Measurements from ENCODE around the gene MSTO1.
"Not testable (repeated sequence)": the region's sequence is repeated elsewhere in the genome, so short reads cannot be mapped to it uniquely, and the experiment has no call there.

The MSTO1 gene

DNA sequence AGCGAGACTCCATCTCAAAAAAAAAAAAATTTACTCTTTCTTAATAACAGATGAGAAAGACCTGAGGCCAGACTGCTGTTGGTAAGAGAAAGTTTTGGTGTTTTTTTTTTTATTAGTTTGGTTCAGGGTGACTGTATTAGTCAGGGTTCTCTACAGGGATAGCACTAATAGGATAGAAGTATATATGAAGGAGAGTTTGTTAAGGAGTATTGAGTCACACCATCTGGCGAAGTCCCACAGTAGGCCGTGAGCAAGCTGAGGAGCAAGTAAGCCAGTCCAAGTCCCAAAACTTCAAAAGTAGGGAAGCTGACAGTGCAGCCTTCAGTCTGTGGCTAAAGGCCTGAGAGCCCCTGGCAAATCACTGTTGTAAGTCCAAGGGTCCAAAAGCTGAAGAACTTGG is 20.7 kb upstream of the MSTO1 start:
- H3K36me3 ChIP-seq (ENCODE audit: control insufficient read depth in 2 of 2, insufficient read depth in 2 of 2, low read length in 2 of 2); H3K27ac ChIP-seq (ENCODE audit: low read depth in 2 of 2, low read length in 2 of 2); H3K27me3 ChIP-seq (ENCODE audit: control insufficient read depth in 2 of 2, insufficient read depth in 2 of 2, low read length in 2 of 2); H3K4me1 ChIP-seq (ENCODE audit: control insufficient read depth in 2 of 2, insufficient read depth in 2 of 2, low read length in 2 of 2); H3K9me3 ChIP-seq (ENCODE audit: control insufficient read depth in 2 of 2, low read length in 2 of 2); H3K4me3 ChIP-seq (ENCODE audit: low read length in 2 of 2); H3K9ac ChIP-seq (ENCODE audit: low read depth in 1 of 2, low read length in 2 of 2): not testable (repeated sequence)

DNA sequence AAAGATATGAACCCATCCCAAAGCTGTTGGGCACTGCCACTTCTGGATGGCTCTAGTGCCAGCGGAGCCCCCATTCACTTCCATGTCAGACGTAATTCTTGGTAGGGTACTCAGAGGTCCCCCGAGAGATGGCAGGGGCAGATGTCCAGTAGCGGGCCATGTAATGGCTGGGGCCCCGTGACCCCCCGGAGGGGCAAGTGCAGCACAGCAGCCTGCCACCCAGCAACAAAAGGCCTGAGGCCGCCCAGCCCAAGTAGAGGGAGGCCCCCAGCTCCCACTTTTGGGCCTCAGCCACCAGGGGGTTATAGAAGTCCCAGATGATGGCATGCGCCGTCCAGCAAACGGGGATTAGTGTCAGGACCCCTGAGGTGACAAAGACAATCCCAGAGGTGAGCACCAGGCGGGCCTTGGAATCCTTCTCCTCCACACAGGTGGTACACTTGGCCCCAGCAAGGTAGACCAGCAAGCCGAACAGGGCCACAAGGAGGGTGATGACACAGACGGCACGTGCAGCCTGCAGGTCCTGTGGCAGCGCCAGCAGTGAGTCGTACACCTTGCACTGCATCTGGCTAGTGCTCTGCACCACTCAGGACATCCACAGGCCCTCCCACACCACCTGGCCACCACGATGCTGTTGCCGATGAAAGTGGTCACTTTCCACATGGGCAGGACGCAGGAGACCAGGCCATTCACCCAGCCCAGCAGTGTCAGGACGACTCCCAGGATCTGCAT is 19.3 kb upstream of the MSTO1 start:
- H3K27me3 ChIP-seq (ENCODE audit: control insufficient read depth in 2 of 2, insufficient read depth in 2 of 2, low read length in 2 of 2); H3K36me3 ChIP-seq (ENCODE audit: control insufficient read depth in 2 of 2, insufficient read depth in 2 of 2, low read length in 2 of 2); H3K9ac ChIP-seq (ENCODE audit: low read depth in 1 of 2, low read length in 2 of 2); H3K4me3 ChIP-seq (ENCODE audit: low read length in 2 of 2); H3K4me1 ChIP-seq (ENCODE audit: control insufficient read depth in 2 of 2, insufficient read depth in 2 of 2, low read length in 2 of 2); H3K9me3 ChIP-seq (ENCODE audit: control insufficient read depth in 2 of 2, low read length in 2 of 2); H3K27ac ChIP-seq (ENCODE audit: low read depth in 2 of 2, low read length in 2 of 2): not testable (repeated sequence)

DNA sequence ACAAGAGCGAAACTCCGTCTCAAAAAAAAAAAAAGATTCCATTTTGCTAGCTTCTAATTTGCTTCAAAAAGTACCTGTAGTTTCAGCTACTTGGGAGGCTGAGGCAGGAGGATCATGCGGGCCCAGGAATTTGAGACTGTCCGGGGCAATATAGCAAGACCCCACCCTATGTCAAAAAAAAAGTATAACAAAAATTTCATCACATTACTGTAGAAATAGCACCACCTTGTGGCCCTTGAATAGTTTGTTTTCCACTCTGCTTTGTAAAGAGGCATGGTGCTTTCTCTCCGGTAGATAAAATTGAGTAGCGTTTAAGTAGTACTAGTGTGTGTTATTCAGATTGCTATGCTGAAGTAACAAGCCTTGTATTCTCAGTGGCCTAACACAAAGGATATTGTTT is 18.2 kb upstream of the MSTO1 start:
- Histone ChIP-seq H3K27me3 (ENCODE audit: control insufficient read depth in 2 of 2, insufficient read depth in 2 of 2, low read length in 2 of 2) (no peaks in the 10 kb centered on the region), H3K9me3 (ENCODE audit: control insufficient read depth in 2 of 2, low read length in 2 of 2) (no peaks in the 10 kb centered on the region), H3K4me3 (ENCODE audit: low read length in 2 of 2) (no peak overlapping the region), H3K27ac (ENCODE audit: low read depth in 2 of 2, low read length in 2 of 2) (no peak overlapping the region), H3K36me3 (ENCODE audit: control insufficient read depth in 2 of 2, insufficient read depth in 2 of 2, low read length in 2 of 2) (no peaks in the 10 kb centered on the region), H3K4me1 (ENCODE audit: control insufficient read depth in 2 of 2, insufficient read depth in 2 of 2, low read length in 2 of 2) (no peaks in the 10 kb centered on the region), H3K9ac (ENCODE audit: low read depth in 1 of 2, low read length in 2 of 2) (no peak overlapping the region)

DNA sequence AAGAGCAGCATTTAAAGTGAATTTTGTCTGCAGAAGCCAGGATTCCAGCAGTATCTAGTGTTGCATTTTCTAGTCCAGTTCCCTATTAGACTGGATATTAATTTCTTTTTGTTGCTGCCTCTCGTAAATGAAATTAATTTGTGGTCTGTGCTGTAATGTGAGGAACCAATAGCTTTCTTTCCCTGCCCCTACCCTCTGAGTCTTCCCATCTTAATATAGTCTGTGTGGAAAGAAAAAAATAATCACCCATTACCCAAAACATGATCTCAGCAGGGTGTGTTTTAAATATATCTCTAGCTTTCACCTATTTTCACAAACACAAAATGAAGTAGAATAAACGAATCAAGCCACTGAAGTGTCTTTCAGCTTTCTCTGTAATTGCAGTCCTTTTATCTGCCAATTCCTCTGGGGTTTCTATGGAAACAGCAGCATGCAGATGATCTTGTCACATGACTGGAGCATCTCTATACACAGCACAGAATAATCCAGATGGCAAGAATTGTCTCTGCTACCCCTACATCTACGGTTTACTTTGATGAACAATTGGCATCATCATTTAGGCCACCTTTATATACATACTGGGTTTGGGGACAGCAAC is 14.0 kb upstream of the MSTO1 start:
- H3K9ac ChIP-seq (ENCODE audit: low read depth in 1 of 2, low read length in 2 of 2); H3K27ac ChIP-seq (ENCODE audit: low read depth in 2 of 2, low read length in 2 of 2); H3K27me3 ChIP-seq (ENCODE audit: control insufficient read depth in 2 of 2, insufficient read depth in 2 of 2, low read length in 2 of 2); H3K36me3 ChIP-seq (ENCODE audit: control insufficient read depth in 2 of 2, insufficient read depth in 2 of 2, low read length in 2 of 2); H3K9me3 ChIP-seq (ENCODE audit: control insufficient read depth in 2 of 2, low read length in 2 of 2); H3K4me3 ChIP-seq (ENCODE audit: low read length in 2 of 2); H3K4me1 ChIP-seq (ENCODE audit: control insufficient read depth in 2 of 2, insufficient read depth in 2 of 2, low read length in 2 of 2): not testable (repeated sequence)

DNA sequence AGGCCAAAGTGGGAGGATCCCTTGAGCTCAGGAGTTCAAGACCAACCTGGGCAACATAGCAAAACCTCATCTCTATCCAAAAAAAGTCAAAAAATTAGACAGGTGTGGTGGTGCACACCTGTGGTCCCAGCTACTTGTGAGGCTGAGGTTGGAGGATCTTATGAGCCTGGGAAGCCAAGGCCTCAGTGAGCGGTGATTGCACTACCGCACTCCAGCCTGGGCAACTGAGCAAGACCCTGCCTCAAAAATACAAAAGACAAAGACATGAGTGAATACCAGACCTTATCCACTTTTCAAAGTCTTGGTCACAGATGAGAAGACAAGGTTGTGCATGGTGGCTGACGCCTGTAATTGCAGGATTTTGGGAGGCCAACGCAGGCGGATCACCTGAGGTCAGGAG is 13.2 kb upstream of the MSTO1 start:
- no peak overlapping the region for H3K27ac ChIP-seq (ENCODE audit: low read depth in 2 of 2, low read length in 2 of 2)
- no peak overlapping the region for H3K9ac ChIP-seq (ENCODE audit: low read depth in 1 of 2, low read length in 2 of 2)
- no peaks in the 10 kb centered on the region for H3K9me3 ChIP-seq (ENCODE audit: control insufficient read depth in 2 of 2, low read length in 2 of 2)
- no peaks in the 10 kb centered on the region for H3K36me3 ChIP-seq (ENCODE audit: control insufficient read depth in 2 of 2, insufficient read depth in 2 of 2, low read length in 2 of 2)
- H3K27me3 ChIP-seq (ENCODE audit: control insufficient read depth in 2 of 2, insufficient read depth in 2 of 2, low read length in 2 of 2): no peaks in the 10 kb centered on the region
- H3K4me3 ChIP-seq (ENCODE audit: low read length in 2 of 2): no peak overlapping the region
- no peaks in the 10 kb centered on the region for H3K4me1 ChIP-seq (ENCODE audit: control insufficient read depth in 2 of 2, insufficient read depth in 2 of 2, low read length in 2 of 2)

DNA sequence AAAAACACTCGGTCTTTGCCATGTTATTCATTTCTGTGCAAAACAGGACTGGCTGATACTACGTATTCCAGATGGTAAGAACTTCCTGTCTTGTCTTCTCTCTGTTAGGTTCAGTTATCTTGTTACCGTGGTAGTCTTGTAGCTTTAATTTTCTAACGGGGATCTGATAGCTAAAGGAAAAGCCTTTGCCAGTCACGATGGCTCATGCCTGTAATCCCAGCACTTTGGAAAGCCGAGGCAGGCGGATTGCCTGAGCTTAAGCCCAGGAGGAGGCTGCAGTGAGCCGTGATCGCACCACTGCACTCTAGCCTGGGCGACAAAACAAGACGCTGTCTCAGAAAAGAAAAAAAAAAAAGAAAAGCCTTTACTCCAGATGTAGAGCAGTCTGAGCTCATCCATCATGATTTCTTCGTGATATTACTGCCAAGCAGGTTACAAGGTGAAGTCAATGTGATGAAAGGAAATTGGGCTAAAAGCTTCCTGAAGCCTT is 11.1 kb upstream of the MSTO1 start:
- no peak overlapping the region for H3K9ac ChIP-seq (ENCODE audit: low read depth in 1 of 2, low read length in 2 of 2)
- no peaks in the 10 kb centered on the region for H3K4me1 ChIP-seq (ENCODE audit: control insufficient read depth in 2 of 2, insufficient read depth in 2 of 2, low read length in 2 of 2)
- H3K36me3 ChIP-seq (ENCODE audit: control insufficient read depth in 2 of 2, insufficient read depth in 2 of 2, low read length in 2 of 2): no peaks in the 10 kb centered on the region
- H3K9me3 ChIP-seq (ENCODE audit: control insufficient read depth in 2 of 2, low read length in 2 of 2): no peaks in the 10 kb centered on the region
- H3K27me3 ChIP-seq (ENCODE audit: control insufficient read depth in 2 of 2, insufficient read depth in 2 of 2, low read length in 2 of 2): no peaks in the 10 kb centered on the region
- H3K27ac ChIP-seq (ENCODE audit: low read depth in 2 of 2, low read length in 2 of 2): no peak overlapping the region
- no peak overlapping the region for H3K4me3 ChIP-seq (ENCODE audit: low read length in 2 of 2)

DNA sequence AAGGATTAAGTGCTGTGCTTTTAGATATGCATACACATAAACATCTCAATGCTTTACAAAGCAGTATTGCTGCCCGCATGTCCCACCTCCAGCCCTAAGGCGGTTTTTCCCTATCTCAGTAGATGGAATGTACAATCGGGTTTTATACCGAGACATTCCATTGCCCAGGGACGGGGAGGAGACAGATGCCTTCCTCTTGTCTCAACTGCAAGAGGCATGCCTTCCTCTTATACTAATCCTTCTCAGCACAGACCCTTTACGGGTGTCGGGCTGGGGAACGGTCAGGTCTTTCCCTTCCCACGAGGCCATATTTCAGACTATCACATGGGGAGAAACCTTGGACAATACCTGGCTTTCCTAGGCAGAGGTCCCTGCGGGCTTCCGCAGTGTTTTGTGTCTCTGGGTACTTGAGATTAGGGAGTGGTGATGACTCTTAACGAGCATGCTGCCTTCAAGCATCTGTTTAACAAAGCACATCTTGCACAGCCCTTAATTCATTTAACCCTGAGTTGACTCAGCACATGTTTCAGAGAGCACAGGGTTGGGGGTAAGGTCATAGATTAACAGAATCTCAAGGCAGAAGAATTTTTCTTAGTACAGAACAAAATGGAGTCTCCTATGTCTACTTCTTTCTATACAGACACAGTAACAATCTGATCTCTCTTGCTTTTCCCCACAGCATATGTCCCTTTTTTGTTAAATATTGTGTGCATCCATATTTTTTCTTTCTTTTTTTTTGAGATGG is 10.0 kb upstream of the MSTO1 start:
- H3K27me3 ChIP-seq (ENCODE audit: control insufficient read depth in 2 of 2, insufficient read depth in 2 of 2, low read length in 2 of 2); H3K27ac ChIP-seq (ENCODE audit: low read depth in 2 of 2, low read length in 2 of 2); H3K4me1 ChIP-seq (ENCODE audit: control insufficient read depth in 2 of 2, insufficient read depth in 2 of 2, low read length in 2 of 2); H3K9ac ChIP-seq (ENCODE audit: low read depth in 1 of 2, low read length in 2 of 2); H3K36me3 ChIP-seq (ENCODE audit: control insufficient read depth in 2 of 2, insufficient read depth in 2 of 2, low read length in 2 of 2); H3K4me3 ChIP-seq (ENCODE audit: low read length in 2 of 2); H3K9me3 ChIP-seq (ENCODE audit: control insufficient read depth in 2 of 2, low read length in 2 of 2): not testable (repeated sequence)

DNA sequence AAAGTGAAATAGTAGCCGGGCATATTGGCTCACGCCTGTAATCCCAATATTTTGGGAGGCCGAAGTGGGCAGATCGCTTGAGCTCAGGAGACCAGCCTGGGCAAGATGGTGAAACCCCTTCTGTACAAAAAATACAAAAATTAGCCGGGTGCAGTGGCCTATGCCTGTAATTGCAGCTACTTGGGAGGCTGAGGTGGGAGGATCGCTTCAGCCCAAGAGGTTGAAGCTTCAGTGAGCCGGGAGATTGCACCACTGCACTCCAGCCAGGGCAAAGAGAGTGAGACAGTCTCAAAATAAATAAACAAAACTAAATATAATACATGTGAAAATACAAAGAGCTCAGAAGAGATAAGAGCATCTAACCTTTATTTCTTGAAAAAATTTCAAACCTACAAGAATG is 2.3 kb upstream of the MSTO1 start:
- no peaks in the 10 kb centered on the region for H3K27me3 ChIP-seq (ENCODE audit: control insufficient read depth in 2 of 2, insufficient read depth in 2 of 2, low read length in 2 of 2)
- H3K9ac ChIP-seq (ENCODE audit: low read depth in 1 of 2, low read length in 2 of 2): no peak overlapping the region
- H3K9me3 ChIP-seq (ENCODE audit: control insufficient read depth in 2 of 2, low read length in 2 of 2): no peaks in the 10 kb centered on the region
- no peak overlapping the region for H3K27ac ChIP-seq (ENCODE audit: low read depth in 2 of 2, low read length in 2 of 2)
- peaks cover 3 to 4% of the 10 kb centered on the region in 2 donors for H3K36me3 ChIP-seq (ENCODE audit: control insufficient read depth in 2 of 2, insufficient read depth in 2 of 2, low read length in 2 of 2)
- peaks cover 0 to 3% of the 10 kb centered on the region in 2 donors for H3K4me1 ChIP-seq (ENCODE audit: control insufficient read depth in 2 of 2, insufficient read depth in 2 of 2, low read length in 2 of 2)
- H3K4me3 ChIP-seq (ENCODE audit: low read length in 2 of 2): no peak overlapping the region

DNA sequence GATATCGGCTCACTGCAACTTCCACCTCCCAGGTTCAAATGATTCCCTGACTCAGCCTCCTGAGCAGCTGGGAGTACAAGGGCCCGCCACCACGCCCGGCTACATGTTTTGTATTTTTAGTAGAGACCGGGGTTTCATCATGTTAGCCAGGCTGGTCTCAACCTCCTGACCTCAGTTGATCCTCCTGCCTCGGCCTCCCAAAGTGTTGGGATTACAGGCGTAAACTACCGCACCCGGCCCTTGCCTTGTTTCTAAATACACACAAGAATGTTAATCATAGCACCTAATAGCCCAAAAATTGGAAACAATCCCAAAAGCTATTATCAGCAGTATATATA is 1.2 kb upstream of the MSTO1 start:
- Histone ChIP-seq H3K27me3 (ENCODE audit: control insufficient read depth in 2 of 2, insufficient read depth in 2 of 2, low read length in 2 of 2) (no peaks in the 10 kb centered on the region), H3K4me1 (ENCODE audit: control insufficient read depth in 2 of 2, insufficient read depth in 2 of 2, low read length in 2 of 2) (peaks cover 0 to 3% of the 10 kb centered on the region in 2 donors), H3K9me3 (ENCODE audit: control insufficient read depth in 2 of 2, low read length in 2 of 2) (no peaks in the 10 kb centered on the region), H3K27ac (ENCODE audit: low read depth in 2 of 2, low read length in 2 of 2) (no peak overlapping the region), H3K36me3 (ENCODE audit: control insufficient read depth in 2 of 2, insufficient read depth in 2 of 2, low read length in 2 of 2) (peaks cover 3 to 5% of the 10 kb centered on the region in 2 donors), H3K9ac (ENCODE audit: low read depth in 1 of 2, low read length in 2 of 2) (no peak overlapping the region), H3K4me3 (ENCODE audit: low read length in 2 of 2) (no peak overlapping the region)

DNA sequence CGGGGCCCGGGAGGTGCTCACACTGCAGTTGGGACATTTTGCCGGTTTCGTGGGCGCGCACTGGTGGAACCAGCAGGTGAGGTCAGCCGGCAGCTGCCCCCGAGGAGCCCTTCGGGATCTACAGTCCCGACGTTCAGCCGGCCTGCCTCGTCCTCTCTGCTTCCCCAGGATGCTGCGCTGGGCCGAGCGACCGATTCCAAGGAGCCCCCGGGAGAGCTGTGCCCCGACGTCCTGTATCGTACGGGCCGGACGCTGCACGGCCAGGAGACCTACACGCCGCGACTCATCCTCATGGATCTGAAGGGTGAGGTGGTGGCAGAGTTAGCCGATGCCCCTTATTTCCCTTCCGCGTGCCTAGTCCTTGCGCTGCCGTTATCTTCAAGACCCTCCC is 234 bp downstream of the MSTO1 start:
- H3K27me3 ChIP-seq (ENCODE audit: control insufficient read depth in 2 of 2, insufficient read depth in 2 of 2, low read length in 2 of 2); H3K4me1 ChIP-seq (ENCODE audit: control insufficient read depth in 2 of 2, insufficient read depth in 2 of 2, low read length in 2 of 2); H3K36me3 ChIP-seq (ENCODE audit: control insufficient read depth in 2 of 2, insufficient read depth in 2 of 2, low read length in 2 of 2); H3K27ac ChIP-seq (ENCODE audit: low read depth in 2 of 2, low read length in 2 of 2); H3K9me3 ChIP-seq (ENCODE audit: control insufficient read depth in 2 of 2, low read length in 2 of 2); H3K9ac ChIP-seq (ENCODE audit: low read depth in 1 of 2, low read length in 2 of 2): not testable (repeated sequence)
- H3K4me3 ChIP-seq (ENCODE audit: low read length in 2 of 2): peak overlapping the region; percentile 48 to 93

All from mucosa of rectum (tissue), 2 donors.